Stimulated activated CD4-positive, alpha-beta T cell treated with anti-CD3 and anti-CD28 coated beads, Interleukin-15, amount 100 ng/mL, for 1 hour (primary cell): ENCODE measurements around the gene CELSR2.
"Not testable (repeated sequence)": the region's sequence is repeated elsewhere in the genome, so short reads cannot be mapped to it uniquely, and the experiment has no call there.

Source experiments
- DNase-seq, 2 donors: peaks; one replicate each; pipeline ENCODE4 v3.0.0-alpha.2; 2020; ENCODE audit warnings: low read depth in 1 of 2, low spot score in 1 of 2

Gene CELSR2

DNA sequence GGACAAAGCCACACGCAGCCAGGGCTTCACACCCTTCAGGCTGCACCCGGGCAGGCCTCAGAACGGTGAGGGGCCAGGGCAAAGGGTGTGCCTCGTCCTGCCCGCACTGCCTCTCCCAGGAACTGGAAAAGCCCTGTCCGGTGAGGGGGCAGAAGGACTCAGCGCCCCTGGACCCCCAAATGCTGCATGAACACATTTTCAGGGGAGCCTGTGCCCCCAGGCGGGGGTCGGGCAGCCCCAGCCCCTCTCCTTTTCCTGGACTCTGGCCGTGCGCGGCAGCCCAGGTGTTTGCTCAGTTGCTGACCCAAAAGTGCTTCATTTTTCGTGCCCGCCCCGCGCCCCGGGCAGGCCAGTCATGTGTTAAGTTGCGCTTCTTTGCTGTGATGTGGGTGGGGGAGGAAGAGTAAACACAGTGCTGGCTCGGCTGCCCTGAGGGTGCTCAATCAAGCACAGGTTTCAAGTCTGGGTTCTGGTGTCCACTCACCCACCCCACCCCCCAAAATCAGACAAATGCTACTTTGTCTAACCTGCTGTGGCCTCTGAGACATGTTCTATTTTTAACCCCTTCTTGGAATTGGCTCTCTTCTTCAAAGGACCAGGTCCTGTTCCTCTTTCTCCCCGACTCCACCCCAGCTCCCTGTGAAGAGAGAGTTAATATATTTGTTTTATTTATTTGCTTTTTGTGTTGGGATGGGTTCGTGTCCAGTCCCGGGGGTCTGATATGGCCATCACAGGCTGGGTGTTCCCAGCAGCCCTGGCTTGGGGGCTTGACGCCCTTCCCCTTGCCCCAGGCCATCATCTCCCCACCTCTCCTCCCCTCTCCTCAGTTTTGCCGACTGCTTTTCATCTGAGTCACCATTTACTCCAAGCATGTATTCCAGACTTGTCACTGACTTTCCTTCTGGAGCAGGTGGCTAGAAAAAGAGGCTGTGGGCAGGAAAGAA lies 25.5 kb downstream of the CELSR2 start:
- DNase-seq: no peak

GRCh38 chr1:109275706-109276345 lies 26.5 kb downstream of the CELSR2 start:
- no peak for DNase-seq

DNA sequence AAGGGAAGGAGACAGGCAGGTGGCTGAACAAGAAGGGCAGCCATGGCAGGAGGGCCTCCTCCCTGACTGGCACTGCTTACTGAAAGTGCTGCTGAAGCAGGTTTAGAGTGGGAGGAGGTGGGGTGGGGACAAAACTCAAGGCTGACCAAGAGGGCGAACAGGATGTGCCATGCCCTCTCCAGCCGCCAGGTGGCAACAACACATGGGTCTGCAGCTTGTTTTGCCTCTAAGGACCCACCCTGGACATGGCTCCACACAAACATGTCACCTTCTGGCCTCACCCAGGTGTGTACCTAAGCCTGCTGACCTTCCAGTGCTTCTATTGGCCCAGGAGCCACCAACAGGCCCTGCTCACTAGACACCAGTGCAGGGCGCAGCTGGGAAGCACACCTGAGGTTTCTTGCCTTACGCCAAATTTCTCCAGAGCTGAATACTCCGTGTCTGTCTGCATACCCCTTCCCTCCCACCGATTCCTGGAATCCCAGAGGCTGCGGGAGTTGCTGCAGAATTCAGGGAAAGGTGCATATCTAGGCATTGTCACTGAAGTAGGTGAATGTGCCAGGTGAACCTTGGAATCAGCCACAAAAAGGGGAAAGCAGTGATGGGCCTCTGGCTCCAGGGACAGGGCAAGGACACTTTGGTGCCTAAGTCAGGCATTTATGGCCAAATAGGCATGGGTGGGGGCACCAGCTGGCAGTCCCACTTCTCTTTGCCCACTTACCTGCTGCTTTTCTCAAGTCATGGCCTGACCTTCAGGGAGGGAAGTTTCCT lies 28.3 kb downstream of the CELSR2 start:
- DNase-seq: peak; percentile 17 to 45

DNA sequence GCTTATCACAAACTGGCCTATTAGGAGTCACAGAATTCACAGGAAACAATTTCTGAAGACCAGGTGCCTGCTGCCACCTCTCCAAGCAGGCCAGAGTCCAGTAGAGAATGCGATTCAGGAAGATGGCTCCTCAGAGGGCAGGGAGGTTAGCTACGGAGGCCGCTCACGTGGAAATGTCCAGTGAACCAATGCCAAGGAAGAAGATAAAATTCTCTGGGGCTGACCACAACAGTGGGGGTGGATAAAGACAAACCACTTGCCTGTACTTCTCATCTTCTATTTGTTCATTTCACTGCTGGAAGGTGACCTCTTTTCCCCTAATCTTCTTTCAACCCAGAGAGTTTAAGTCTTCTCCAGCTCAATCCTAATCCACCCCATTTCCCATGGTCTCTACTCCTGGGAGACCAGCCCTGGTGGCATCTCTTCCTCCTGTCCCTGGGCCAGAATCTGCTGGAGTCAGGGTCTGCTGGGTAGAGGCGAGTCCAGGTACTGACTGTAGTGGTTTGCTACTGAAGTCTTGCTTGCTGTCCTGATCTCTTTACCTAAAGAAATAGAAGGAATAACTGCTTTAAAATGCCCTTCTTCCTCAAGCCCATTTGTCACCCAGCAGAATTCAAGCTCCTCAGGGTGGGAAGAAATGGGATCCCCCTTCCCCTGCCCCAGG lies 30.4 kb downstream of the CELSR2 start:
- no peak for DNase-seq

GRCh38 chr1:109280862-109281261 lies 31.5 kb downstream of the CELSR2 start:
- DNase-seq: no peak

DNA sequence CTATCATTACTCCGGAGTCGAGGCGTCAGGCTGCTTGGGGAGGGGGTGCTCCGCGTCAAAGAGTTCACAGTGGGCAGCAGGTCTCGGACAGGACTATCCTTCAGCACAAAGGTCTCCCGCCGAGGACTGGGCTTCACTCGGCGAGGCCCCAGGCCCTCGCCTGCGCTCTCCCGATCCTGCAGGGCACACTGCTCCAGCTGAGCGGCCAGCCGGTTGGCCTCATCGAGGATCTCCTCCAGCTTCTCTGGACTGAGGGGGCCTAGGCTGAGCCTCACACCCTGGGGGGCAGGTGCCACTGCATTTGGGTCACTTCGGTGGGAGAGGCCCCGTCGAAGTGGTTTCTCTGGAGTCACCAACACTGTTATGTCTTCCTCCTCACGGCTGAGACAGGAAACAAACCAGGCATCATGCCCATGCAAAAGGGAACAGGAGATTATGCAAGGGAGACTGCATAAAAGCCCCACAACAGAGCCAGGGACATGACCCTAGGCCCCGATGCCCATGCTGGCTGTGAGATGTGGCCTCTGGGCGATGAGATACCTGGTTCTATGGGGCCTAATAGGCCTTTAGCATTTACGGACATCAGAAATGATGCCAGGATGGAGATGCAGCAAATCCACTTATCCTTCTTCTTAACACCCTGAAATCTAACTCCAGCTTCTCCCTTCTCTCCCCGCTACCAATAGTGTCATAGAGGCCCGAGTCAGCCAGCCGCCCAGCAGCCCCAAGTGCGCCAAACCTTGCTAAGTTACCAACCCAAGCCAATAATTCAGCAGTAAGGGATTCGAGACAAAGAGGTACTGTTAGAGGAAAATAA lies 32.5 kb downstream of the CELSR2 start:
- no peak for DNase-seq

GRCh38 chr1:109282497-109282951 lies 33.2 kb downstream of the CELSR2 start:
- DNase-seq: no peak

GRCh38 chr1:109282952-109283747 lies 33.8 kb downstream of the CELSR2 start, which contains the start of gene PSRC1:
Gene PSRC1 (minus strand): TSS chr1:109283145.
- peak; percentile 80 to 81 for DNase-seq

- DNase-seq: no peak
Measured at GRCh38 chr1:109283748-109284600, 34.6 kb downstream of the CELSR2 start.

DNA sequence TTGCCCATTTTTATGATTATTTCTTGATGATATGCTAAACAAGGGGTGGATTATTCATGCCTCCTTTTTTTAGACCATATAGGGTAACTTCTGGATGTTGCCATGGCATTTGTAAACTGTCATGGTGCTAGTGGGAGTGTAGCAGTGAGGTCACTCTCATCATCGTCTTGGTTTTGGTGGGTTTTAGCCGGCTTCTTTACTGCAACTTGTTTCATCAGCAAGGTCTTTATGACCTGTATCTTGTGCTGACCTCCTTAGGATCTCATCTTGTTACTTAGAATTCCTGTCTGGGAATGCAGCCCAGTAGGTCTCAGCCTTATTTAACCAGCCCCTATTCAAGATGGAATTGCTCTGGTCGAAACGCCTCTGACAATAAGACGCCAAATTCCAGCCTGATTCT lies 37.4 kb downstream of the CELSR2 start:
- DNase-seq: not testable (repeated sequence)

DNA sequence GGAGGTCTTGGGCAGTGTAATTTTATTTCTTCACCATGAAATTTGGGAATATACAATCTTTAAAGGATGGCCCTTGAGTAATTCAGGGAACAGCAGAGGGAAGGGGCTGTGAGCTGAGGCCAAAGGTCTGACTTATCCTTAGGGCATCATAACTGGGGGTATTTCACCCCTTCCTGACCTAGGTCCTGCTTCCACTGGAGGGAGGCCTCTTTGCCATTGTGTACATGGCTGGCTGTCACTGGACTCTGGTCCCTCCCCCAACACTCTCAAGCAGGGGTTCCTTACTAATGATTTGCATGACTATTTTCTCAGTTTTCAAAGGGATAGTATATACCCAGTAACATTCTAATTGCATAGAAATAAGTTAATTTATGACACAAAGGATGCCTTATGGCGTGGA lies 40.8 kb downstream of the CELSR2 start:
- DNase-seq: no peak

DNA sequence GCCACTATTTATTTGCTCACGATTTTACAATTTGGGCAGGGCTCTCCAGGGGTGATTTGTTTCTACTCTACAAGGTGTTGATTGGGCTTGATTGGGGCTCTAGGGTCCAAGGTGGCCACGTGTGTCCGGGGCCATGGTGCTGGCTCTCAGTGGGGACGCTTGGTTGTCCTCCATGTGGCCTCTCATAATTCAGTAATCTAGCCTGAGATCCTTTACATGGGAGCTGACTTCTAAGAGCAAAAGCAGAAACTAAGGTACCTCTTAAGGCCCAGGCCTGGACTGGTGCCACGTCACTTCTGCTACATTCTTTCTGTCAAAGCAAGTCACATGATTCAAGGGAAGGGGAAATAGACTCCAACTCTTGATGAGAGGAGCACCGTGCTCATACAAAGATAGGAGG lies 41.7 kb downstream of the CELSR2 start:
- DNase-seq: no peak

GRCh38 chr1:109292364-109292763 lies 43.0 kb downstream of the CELSR2 start:
- DNase-seq: no peak

GRCh38 chr1:109293026-109293425 lies 43.7 kb downstream of the CELSR2 start:
- no peak for DNase-seq

- no peak for DNase-seq
Measured at GRCh38 chr1:109294481-109294880, 45.1 kb downstream of the CELSR2 start.

DNA sequence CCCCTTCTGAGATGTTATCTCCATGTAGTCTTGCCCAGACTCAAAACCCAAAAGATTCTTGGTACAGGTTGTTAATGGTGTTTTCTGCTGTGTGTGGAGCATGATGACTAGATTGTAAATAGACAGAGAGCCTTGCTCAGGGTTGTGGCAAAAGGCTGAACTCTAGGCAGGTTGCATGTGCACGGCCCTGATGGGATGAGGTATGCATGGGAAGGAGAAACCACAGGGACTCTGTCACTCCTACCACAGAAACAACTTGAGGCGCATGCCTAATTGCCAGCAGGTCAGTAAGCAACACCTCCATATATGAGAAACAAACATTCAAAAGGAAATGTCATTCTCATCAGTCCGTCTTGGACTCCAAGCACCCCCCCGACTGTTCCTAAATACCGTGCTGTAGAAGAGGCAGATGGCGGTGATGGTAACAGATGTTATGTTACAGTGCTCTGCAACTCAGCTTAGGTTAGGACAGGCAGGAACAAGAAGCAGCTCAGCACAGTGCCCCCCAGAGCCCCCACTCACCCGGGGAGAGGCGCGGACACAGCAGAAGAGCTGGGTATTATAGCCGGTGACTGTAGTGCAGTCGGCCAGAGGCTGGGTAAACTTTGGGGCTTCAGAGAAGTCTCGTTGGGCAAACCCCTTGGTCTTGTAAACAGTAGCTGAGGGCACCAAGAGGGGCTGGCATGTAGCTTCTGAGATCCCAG lies 46.5 kb downstream of the CELSR2 start:
- DNase-seq: no peak

GRCh38 chr1:109296782-109297181 lies 47.4 kb downstream of the CELSR2 start:
- no peak for DNase-seq
